Motor neuron (in vitro differentiated cells): ENCODE measurements around the gene IGDCC3. TPM values are rescaled to one million over a fixed set of nuclear protein-coding genes. Genes with fewer than 3 reads are reported as not detected.
A peak's percentile ranks its signal among the peaks of the same experiment; 100 is the strongest.

ENCODE experiments used
- ATAC-seq, 8 experiments: fragments of 200-7000 bp; cut with Tn5 transposase; replicated peaks in 6 of 8; 2 replicates each; pipeline ENCODE4 v1.8.0; 2021; ENCODE audit warnings: mild to moderate bottlenecking in 8 of 8, moderate library complexity in 8 of 8
- H3K27ac ChIP-seq, 2 donors: fragments of 250-450 bp; sonication (Bioruptor Pico); 2 replicates each; pipeline ENCODE4 v1.9.0; 2021; ENCODE audit warnings: antibody characterized with exemption in 2 of 2, mild to moderate bottlenecking in 2 of 2, moderate library complexity in 1 of 2
- H3K4me1 ChIP-seq, 2 donors: fragments of 250-450 bp; sonication (Bioruptor Pico); replicated peaks in 1 of 2; 2 replicates each; pipeline ENCODE4 v1.6.1; 2021; ENCODE audit warnings: antibody characterized with exemption in 2 of 2, mild to moderate bottlenecking in 2 of 2, moderate library complexity in 1 of 2
- H3K4me3 ChIP-seq, 5 donors: fragments of 250-450 bp; sonication (Bioruptor Pico); 2 replicates each; pipeline ENCODE4 v1.9.0; 2021; ENCODE audit warnings: antibody characterized with exemption in 5 of 5, mild to moderate bottlenecking in 5 of 5, moderate library complexity in 4 of 5
- WGBS, 10 experiments: fragments of 450-650 bp; shearing (Covaris generic); methylation state at CpG; one replicate each; pipeline ENCODE4 v1.0.0; 2022; 5-methylcytosine and 5-hydroxymethylcytosine counted together
- in situ Hi-C, 9 experiments: fragments of 400-800 bp; cut with MboI; loops; one replicate each; pipeline ENCODE4 v1.15.0; 2021; ENCODE audit warnings: low sequenced_read_pairs in 9 of 9, low pct_unique_long_range_greater_than_20kb in 2 of 9; ENCODE audit not compliant: unreplicated experiment in 9 of 9
- total RNA-seq, 8 experiments: library from RNA; unstranded; fragments of 300-600 nt; gene quantifications; 2 replicates each; pipeline versions ENCODE4 v1.2.3 to v1.2.4, GENCODE V29; 2022

Gene IGDCC3
- total RNA-seq, 8 experiments from 2014 or later: 0.15 to 189 (median 10.9) TPM

- WGBS, 10 experiments: 60 to 100% (median 83%) methylated on average over 1 to 2 of the region's 6 CpGs; no CpG with 5 or more reads in 7 of the 10 experiments
- peaks cover 30 to 47% of the 10 kb centered on the region in 2 donors for H3K4me1 ChIP-seq
- no peak overlapping the region for H3K4me3 ChIP-seq
- in situ Hi-C loops: loop anchor here in 6 of 9 experiments (10.0 to 25.0 kb wide), 3 partner anchors 59 to 197 kb away; partner anchors contain the start of gene CLPX (in 3 of the 6)
- H3K27ac ChIP-seq: no peak overlapping the region
- ATAC-seq: no peak
Observed at GRCh38 chr15:65383991-65384390, 6.2 kb upstream of the IGDCC3 start.

- no peak for ATAC-seq
- H3K27ac ChIP-seq: no peak overlapping the region
- in situ Hi-C loops: loop anchor here in 6 of 9 experiments (10.0 to 25.0 kb wide), 3 partner anchors 59 to 196 kb away; partner anchors contain the start of gene CLPX (in 3 of the 6)
- H3K4me1 ChIP-seq: peaks cover 30 to 51% of the 10 kb centered on the region in 2 donors
- no peak overlapping the region for H3K4me3 ChIP-seq
- WGBS, 10 experiments: 85 to 90% methylated on average over 2 to 4 of the region's 5 CpGs; no CpG with 5 or more reads in 8 of the 10 experiments
Observed at GRCh38 chr15:65383456-65383855, 5.7 kb upstream of the IGDCC3 start.

- no peak for ATAC-seq
- H3K4me1 ChIP-seq: peaks cover 30 to 52% of the 10 kb centered on the region in 2 donors
- 29 to 90% (median 85%) methylated on average over 1 to 9 of the region's 9 CpGs; no CpG with 5 or more reads in 4 of the 10 experiments for WGBS, 10 experiments
- no peak overlapping the region for H3K4me3 ChIP-seq
- peak overlapping the region; percentile 31 to 57 for H3K27ac ChIP-seq
- in situ Hi-C loops: loop anchor here in 6 of 9 experiments (10.0 to 25.0 kb wide), 3 partner anchors 58 to 196 kb away; partner anchors contain the start of gene CLPX (in 3 of the 6)
Observed at GRCh38 chr15:65382921-65383320, 5.1 kb upstream of the IGDCC3 start.

GRCh38 chr15:65382146-65382491 is 4.3 kb upstream of the IGDCC3 start:
- WGBS, 10 experiments: 20 to 65% (median 35%) methylated on average over 1 to 6 of the region's 6 CpGs; no CpG with 5 or more reads in 1 of the 10 experiments
- in situ Hi-C loops: loop anchor here in 6 of 9 experiments (10.0 to 25.0 kb wide), 3 partner anchors 57 to 195 kb away; partner anchors contain the start of gene CLPX (in 3 of the 6)
- H3K27ac ChIP-seq: peak overlapping the region; percentile 31 to 57

GRCh38 chr15:65381445-65382145 is 3.8 kb upstream of the IGDCC3 start:
- H3K4me3 ChIP-seq: no peak overlapping the region
- no peak overlapping the region for H3K27ac ChIP-seq
- 13 to 78% (median 60%) methylated on average over 1 of the region's 1 CpG; no CpG with 5 or more reads in 1 of the 10 experiments for WGBS, 10 experiments

More at GRCh38 chr15:65382146-65382491, 4.3 kb upstream of the IGDCC3 start:
- Histone ChIP-seq H3K4me3 (no peak overlapping the region), H3K4me1 (peaks cover 30 to 52% of the 10 kb centered on the region in 2 donors)
- peak in 2 of 8 experiments; percentile 2 to 13 for ATAC-seq

GRCh38 chr15:65379986-65380385 is 2.2 kb upstream of the IGDCC3 start:
- Histone ChIP-seq H3K4me3 (no peak overlapping the region), H3K27ac (no peak overlapping the region), H3K4me1 (peaks cover 35 to 53% of the 10 kb centered on the region in 2 donors)
- no peak for ATAC-seq
- in situ Hi-C loops: loop anchor here in 6 of 9 experiments (10.0 to 25.0 kb wide), 3 partner anchors 55 to 193 kb away; partner anchors contain the start of gene CLPX (in 3 of the 6)
- WGBS, 10 experiments: 50 to 67% (median 59%) methylated on average over 1 to 2 of the region's 2 CpGs; no CpG with 5 or more reads in 6 of the 10 experiments

More at GRCh38 chr15:65381445-65382145, 3.8 kb upstream of the IGDCC3 start:
- H3K4me1 ChIP-seq: peaks cover 30 to 52% of the 10 kb centered on the region in 2 donors
- ATAC-seq: no peak
- in situ Hi-C loops: loop anchor here in 6 of 9 experiments (10.0 to 25.0 kb wide), 3 partner anchors 57 to 194 kb away; partner anchors contain the start of gene CLPX (in 3 of the 6)

- in situ Hi-C loops: loop anchor here in 3 of 9 experiments (25.0 kb wide), 1 partner anchor 190 kb away; the partner anchor contains the start of gene CLPX (in 3 of the 3)
- peak overlapping the region; percentile 92 to 95 for H3K27ac ChIP-seq
- peak; percentile 60 to 79 (median 66) for ATAC-seq
- peak overlapping the region; percentile 63 to 98 (median 88) for H3K4me3 ChIP-seq
- H3K4me1 ChIP-seq: peaks cover 43 to 59% of the 10 kb centered on the region in 2 donors
- WGBS, 10 experiments: 0 to 20% (median 5%) methylated on average over 1 to 3 of the region's 99 CpGs; no CpG with 5 or more reads in 6 of the 10 experiments
Observed at GRCh38 chr15:65377105-65377975, 462 bp downstream of the IGDCC3 start.

- peaks cover 45 to 59% of the 10 kb centered on the region in 2 donors for H3K4me1 ChIP-seq
- in situ Hi-C loops: loop anchor here in 3 of 9 experiments (25.0 kb wide), 1 partner anchor 189 kb away; the partner anchor contains the start of gene CLPX (in 3 of the 3)
- WGBS, 10 experiments: 0% methylated on average over 1 to 14 of the region's 21 CpGs; no CpG with 5 or more reads in 5 of the 10 experiments
- ATAC-seq: peak in 4 of 8 experiments; percentile 11 to 45 (median 32)
- peak overlapping the region; percentile 63 to 98 (median 88) for H3K4me3 ChIP-seq
- H3K27ac ChIP-seq: peak overlapping the region; percentile 92 to 95
Observed at GRCh38 chr15:65376767-65377104, 1.1 kb downstream of the IGDCC3 start.

GRCh38 chr15:65375871-65376607 is 1.8 kb downstream of the IGDCC3 start:
- WGBS, 10 experiments: 0 to 50% (median 33%) methylated on average over 1 to 3 of the region's 9 CpGs; no CpG with 5 or more reads in 3 of the 10 experiments
- peak overlapping the region; percentile 63 to 98 (median 88) for H3K4me3 ChIP-seq
- no peak overlapping the region for H3K27ac ChIP-seq
- no peak for ATAC-seq
- in situ Hi-C loops: loop anchor here in 3 of 9 experiments (25.0 kb wide), 1 partner anchor 189 kb away; the partner anchor contains the start of gene CLPX (in 3 of the 3)
- peaks cover 47 to 56% of the 10 kb centered on the region in 2 donors for H3K4me1 ChIP-seq

- in situ Hi-C loops: loop anchor here in 3 of 9 experiments (25.0 kb wide), 1 partner anchor 188 kb away; the partner anchor contains the start of gene CLPX (in 3 of the 3)
- Histone ChIP-seq H3K27ac (no peak overlapping the region), H3K4me3 (peak overlapping the region in 3 of 5 donors; percentile 3 to 14 (median 5)), H3K4me1 (peaks cover 50 to 61% of the 10 kb centered on the region in 2 donors)
- ATAC-seq: no peak
- WGBS, 10 experiments: 17 to 74% (median 56%) methylated on average over 1 to 9 of the region's 14 CpGs; no CpG with 5 or more reads in 1 of the 10 experiments
Observed at GRCh38 chr15:65374821-65375401, 2.9 kb downstream of the IGDCC3 start.

- in situ Hi-C loops: no loop called here
- no peak for ATAC-seq
- peaks cover 56 to 67% of the 10 kb centered on the region in 2 donors for H3K4me1 ChIP-seq
- peak overlapping the region in 2 of 5 donors; percentile 3 to 14 for H3K4me3 ChIP-seq
- peak overlapping the region in 1 of 2 donors; percentile 29 for H3K27ac ChIP-seq
- 33 to 83% (median 67%) methylated on average over 1 to 3 of the region's 3 CpGs; no CpG with 5 or more reads in 3 of the 10 experiments for WGBS, 10 experiments
Observed at GRCh38 chr15:65374334-65374733, 3.5 kb downstream of the IGDCC3 start.
